Eye (tissue), 1 donor: Measurements from ENCODE around the gene PRKG1.

Experiments used
- DNase-seq: peaks from one replicate; pipeline ENCODE4 v3.0.0-alpha.2; 2015

PRKG1 gene

DNA sequence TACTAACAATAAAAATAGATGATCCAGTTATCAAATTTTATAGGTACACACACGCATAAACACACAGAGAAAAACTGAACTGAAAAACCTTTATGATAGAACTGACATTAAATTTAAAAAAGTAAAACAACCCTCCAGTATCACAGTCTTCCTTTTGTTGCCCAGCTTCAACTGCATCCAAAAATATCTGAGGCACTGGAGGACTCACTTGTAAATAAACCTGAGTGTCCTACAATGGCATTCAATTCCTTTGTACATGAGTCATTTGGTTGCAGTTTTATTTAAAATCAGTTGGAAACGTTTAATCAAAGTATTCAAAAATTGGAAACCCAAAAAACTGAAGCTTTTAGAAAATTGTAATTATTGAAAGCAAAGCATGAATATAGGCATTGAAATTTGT, 890.3 kb downstream of the PRKG1 start:
- DNase-seq, result no peak

DNA sequence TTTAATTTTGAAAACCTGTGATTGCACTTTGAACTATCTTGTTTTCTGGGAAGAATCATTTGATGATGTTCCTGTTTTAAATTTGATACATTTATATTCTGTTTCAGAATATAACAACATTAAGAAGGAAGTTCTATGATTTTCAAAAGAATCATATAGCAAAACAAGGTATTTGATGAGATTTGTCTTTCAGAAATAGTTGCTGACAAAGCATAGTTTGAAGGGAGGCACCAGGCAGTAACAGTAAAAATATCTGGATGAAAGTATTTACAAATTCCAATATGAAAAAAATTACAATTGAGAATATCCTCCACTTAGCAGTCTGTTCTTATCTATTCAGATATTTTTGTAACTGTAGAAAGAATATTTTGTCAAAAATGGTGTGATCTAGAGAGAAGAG, 891.2 kb downstream of the PRKG1 start:
- DNase-seq, result no peak

DNA sequence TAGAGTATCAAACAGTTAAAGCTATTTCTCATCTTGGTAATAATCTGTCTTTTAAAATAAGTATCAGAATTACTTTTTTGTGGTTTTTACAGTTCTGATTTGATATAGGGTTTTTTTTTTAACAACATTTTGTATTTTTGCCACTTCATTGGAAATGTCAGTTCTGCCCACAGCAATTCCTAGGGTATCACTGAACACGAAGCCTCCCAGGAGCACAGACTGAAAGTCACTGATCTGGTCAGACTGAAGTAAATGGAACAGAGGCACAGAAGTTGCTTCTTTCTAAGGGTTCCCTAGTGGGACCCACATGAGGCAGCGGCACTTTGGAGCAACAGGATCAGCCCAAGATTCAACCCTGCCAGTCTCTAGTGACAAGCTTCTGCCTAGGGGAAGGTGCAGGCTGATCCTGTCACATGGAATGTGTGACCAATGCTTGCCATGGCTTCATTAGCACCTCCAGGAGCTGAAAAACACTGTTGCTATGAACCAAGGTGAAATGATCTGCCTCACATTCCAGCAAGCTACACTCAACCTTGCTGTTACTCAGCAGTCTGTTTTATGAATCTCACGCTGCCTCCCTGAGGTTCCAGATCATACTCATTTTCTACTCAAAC, 898.6 kb downstream of the PRKG1 start:
- DNase-seq, result no peak

DNA sequence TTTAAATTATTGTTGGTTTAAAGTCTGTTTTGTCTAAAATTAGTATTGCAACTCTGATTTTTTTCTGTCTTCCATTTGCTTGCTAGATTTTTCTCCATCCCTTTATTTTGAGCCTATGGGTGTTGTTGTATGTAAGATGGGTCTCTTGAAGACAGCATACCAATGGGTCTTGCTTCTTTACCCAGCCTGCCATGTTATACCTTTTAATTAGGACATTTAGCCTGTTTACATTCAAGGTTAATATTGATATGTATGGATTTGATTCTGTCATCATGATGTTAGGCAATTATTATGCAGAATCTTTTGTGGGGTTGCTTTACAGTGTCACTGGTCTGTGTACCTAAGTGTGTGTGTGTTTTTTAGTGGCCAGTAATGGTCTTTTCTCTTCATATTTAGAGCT, 906.5 kb downstream of the PRKG1 start:
- DNase-seq, result no peak

DNA sequence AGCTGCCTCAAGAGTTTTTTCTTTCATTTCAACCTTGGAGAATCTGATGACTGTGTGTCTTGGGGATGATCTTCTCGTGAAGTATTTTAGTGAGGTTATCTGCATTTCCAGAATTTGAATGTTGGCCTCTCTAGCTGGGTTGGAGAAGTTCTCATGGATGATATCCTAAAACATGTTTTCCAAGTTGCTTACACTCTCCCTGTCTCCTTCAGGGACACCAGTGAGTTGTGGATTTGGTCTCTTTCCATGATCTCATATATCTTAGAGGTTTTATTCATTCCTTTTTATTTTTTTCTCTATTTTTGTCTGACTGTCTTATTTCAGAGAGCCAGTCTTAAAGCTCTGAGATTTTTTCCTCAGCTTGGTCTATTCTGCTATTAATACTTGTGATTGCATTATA, 907.4 kb downstream of the PRKG1 start:
- no peak for DNase-seq

DNA sequence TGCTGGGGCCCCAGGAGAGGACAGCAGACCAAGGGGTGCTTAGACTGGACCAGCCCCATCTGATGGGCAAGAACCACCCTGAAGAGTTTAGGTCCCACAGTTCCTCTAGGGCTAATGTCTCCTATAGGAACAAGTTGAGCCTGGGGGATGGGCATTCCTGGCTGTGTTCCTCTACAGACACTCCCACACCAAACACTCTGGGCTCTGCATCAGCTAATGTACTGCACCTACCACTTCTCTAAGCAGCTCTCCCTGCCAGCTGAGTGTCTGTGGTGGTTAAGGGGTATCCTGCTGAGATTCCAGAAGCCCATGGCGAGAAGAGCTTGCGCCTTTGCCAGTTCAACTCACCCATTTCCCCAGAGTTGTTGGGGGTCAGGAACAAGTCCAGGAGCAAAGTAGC, 909.2 kb downstream of the PRKG1 start:
- no peak for DNase-seq

DNA sequence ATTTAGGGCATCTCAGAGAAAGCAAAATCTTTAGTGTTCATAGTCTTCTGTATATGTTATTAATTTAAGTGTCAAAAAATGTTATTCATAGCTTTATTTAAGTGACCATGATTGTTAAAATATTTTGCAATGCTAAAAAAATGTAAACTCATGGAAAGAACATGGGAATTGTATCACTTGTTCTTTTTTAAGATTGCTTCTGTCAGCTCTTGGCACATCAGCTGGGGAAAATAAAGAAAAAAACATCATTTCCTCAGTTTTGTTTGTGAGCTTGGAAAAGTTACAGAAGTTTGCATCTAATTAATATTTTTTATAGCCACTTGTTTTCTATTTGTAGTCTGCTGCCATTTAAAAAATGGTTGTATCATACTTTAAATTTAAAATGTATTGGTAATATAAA, 911.0 kb downstream of the PRKG1 start:
- no peak for DNase-seq

DNA sequence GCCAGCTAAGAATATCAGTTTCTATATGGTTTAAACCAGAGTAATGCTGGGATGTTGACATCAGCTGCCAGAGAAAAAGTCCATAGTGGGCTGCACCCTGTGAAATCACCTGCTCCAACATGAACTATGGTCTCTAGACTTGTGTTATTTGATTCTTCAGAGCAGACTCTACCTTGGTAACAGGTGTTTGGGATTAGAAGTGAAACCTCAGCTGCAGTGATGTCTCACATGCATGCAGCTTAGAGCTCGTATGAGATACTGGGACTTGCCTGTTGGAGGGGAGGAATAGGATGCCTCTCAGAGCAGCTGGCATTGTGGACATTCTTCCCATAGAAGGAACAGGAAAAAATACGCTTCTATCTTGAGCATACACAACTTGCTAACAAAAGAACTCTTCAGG, 912.2 kb downstream of the PRKG1 start:
- DNase-seq, result peak; percentile 24

DNA sequence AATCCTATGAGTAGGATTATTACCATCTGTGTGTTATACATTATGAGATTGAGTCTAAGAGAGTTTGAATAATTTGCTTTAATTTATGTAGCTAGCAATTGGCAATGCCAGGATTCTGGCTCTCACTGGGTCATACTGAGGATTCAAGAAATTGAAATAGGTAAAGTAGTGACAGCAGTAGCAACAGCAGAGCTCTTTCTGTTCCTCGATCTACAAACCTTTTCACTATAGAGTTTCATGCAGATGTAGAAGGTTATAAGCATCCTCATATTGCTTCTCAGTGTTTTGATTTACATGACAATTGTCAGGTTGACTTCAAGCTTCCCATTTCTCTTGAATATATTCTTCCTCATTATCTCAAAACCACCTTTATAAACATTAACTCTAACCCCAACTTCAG, 919.2 kb downstream of the PRKG1 start:
- no peak for DNase-seq

DNA sequence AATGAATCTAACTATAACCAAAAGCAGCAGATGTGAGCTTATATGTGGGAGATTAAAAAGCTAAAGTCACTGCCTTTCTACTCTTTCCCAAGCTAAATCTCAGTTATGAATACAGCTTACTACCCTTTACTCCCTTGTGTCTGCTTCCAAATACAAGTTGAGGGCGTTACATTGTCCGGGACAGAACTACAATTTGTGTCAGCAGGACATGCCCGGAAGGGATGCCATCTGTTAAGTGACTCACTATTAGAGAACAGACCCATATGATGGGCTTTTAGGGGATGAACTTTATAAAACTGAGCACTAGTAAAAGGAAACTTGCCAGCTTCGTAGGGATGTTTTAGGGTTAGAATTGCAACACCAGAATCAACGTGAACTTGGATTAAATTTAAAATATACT, 924.8 kb downstream of the PRKG1 start:
- DNase-seq, result no peak

DNA sequence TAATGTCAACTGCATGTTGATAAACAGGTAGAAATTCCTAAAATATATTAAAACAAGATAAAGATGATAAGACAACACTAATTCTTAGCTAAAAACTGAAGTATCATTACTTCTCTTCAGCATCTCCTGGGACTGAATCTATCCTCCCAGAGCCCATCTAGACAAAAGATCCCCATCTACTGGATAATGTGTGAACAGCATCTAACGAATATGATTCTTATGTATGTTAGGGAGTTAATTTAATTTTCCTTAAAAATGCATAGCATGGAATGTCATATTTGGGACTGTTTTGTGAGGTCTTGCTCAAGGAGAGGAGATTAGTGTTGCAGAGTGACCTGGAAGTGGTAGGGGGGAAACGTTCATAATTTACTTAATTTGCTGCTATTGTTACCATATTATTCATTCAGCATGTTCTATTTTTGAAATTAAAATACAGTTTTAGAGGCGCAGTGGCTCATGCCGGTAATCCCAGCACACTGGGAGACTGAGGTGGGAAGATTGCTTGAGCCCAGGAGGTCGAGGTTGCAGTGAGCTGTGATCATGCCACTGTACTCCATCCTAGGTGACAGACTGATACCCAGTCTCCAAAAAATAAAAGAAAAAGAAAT, 930.2 kb downstream of the PRKG1 start:
- DNase-seq, result peak; percentile 77

DNA sequence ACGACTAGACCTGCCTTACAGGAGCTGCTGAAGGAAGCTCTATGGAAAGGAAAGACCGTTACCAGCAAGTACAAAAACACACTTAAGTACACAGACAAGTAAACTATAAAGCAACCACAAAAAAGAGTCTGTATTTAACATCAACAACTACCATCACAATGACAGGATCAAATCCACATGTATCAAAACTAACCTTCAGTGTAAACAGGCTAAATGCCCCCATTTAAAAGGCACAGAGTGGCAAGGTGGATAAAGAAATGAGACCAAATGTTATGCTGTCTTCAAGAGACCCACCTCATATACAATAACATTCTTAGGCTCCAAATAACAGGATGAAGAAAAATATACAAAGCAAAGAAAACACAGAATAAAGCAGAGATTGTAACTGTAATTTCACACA, 932.8 kb downstream of the PRKG1 start:
- DNase-seq, result no peak

DNA sequence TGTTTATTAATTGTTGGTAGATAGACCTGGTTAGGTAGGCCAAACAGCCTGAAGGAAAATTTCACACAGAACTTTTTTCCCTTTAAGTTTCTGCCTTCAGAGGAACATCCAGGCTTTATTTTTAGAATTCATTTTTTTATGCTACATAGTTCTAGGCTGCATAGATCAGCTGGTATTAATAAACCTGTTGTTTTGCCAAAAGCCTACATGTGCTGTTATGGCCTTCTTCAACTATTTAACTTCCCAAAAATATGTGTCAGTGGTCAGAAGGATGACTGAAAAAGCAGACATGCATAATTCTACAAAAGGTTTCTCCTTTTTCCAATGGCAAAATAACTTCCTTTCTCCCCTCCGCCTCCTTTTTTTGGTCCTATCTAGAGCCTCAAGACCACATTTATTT, 936.8 kb downstream of the PRKG1 start:
- DNase-seq, result no peak

DNA sequence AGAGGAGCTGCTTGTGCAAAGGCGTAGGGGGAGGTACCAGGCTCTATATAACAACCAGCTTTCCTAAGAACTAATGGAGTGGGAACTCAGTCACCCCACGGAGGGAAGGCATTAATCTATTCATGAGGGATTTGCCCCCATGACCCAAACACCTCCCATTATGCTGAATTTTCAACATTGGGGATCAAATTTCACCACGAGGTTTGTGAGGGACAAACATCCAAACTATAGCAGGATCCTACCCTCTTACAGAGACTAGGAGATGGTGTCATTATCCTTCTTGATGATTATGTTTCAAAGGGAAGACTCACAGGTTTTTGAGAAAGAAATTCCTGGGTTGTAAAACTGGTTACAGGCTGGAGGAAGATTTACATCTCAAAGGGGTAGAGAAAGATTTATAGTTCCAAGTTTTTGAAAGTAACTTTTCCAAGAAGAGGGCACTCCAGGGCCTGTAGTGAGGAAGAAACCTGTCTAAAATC, 944.8 kb downstream of the PRKG1 start:
- DNase-seq, result no peak

DNA sequence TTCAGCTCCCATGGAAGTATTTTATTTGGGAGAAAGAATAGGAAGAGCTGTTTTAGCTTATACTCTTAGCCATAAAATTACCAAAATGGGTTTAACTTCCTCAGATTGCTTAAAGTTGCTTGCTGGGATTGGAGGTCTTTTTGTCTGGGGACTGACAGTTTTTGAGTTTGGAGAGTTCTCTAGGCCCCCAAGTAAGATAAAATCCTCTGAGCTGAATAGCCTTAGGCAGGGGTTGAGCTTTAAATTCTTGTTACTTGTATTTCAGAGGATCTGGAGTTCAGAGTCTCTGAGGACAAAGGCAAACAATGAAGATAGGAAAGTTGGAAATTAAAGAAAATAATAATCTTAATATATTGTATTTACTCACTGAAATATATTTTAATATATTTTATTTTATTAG, 945.4 kb downstream of the PRKG1 start:
- no peak for DNase-seq

DNA sequence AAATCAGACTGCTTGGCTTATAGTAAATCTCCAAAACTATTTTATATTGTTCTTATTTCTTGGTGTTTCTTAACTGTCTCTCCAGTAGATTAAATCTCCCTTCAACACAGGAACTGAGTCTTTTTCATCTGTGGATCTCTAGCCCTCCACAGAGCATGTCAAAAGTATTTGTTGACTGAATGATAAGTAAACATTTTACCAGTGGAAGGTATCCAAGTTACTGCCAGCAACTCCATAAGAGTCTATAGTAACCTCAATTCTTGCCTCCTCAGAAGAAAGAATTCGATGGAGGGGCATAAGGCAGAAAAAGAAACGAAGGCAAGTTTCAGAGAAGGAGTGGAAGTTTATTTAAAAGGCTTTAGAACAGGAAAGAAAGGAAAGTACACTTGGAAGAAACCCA, 945.9 kb downstream of the PRKG1 start:
- DNase-seq, result no peak

DNA sequence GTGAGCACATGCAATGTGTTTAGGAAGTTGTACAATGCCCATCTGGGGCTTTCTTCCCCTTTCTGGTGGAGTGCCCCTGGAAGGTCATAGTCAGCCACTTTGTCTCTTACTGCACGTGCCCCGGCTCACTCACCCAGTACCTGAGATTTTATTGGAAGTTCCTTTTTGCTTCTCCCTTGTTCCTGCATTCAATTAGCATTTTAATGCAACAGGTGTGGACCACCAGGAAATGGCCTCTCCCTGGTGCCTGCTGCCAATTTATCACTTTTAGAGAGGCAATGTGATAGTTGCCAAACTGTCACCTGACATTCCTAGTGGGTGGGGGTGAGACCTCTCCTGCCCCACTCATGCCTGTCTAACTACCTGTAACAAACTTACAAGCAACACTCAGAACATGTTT, 946.4 kb downstream of the PRKG1 start:
- DNase-seq, result no peak

DNA sequence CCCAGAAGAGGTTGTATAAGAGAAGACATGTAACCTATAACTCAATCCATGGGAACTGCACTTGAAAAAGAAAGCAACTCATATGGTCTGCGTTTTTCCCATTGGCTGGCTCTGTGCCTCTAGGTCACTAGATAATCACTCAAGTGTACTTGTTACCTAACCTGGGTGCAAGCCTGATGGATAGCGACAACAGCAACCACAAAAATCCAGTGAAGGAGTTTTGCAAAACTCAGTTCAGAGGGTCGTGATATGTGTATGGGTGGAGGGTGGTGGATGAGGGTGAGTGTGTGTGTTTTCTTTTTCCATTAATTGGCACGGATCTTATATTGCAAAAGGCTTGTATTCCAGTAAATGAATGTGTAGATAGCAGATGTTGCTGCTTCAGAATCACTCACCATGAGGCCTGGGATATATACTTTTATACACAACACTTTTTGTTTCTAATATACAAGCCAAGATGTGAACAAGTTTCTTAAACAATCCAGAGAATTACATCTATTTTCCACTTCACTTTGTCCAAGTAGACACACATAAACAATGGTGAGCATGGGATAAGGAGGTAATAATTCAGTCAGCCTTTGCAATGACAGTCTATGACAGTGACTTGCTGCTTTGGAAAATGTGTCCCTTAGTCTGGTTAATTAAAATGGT, 952.9 kb downstream of the PRKG1 start:
- peak; percentile 19 for DNase-seq

DNA sequence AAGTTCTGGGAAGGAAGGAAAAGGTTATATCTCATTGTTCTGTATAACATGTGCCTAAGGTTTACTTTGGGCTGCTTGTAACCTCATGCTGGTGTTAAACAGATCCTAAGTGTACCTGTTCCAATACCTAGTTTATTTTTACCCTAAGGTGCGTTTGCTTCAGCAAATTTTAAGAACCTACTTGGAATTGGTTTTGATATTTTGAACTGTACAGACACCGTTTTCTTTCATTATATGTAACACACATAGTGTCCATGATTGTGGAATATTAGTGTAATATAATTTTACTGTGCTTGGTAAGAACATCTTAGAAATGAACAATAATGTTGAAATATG, 954.2 kb downstream of the PRKG1 start:
- DNase-seq, result no peak

DNA sequence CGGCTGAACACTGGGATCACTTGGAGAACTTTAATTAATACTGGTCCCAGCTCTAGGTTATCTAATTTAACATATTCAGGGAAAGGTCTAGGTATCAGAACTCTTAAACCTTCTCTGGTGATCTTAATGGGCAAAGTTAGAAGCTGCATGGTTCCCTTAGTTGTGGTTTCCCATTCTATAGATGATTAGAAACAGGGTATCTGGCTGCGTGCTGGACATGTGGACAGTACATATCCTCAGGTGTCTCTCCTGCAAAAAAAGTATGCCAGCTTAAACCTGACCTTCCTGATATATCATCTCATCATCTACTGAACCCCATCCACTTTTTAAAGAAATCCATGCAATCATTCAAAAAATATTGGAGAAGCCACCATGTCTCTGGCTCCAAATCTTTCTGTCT, 955.3 kb downstream of the PRKG1 start:
- DNase-seq, result no peak

DNA sequence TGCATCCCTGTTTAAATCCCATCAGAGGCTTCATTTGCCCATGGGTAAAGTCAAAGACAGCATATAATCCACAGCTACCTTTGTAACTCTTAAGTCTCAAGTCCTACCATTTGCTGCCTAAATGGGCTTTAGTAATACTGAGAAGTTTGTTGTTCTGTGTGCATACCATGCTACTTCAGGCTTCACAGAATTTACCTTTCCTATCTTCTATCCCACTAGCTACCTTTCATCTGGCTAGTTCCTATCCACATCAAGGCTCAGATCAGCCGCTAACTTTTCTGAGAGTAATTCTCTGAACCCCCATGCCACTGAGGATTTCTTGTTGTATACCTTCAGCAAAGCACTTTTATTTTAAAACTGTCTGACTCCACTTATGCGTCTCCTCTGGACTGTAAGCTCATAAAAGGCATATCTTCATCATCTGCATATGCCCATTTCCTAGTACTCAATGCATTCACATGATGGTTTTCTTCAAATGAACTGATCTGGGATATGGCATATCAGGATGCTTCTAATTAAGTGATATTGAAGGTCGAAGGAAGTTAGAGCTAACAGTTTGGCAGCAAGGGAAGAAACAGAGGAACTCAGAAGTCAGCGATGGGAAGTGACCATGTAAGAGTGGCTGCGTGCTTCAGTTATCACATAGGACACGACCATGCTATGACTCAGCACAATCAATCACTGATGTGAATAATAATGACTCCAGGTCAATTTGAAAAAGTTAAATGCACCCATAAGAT, 955.9 kb downstream of the PRKG1 start:
- no peak for DNase-seq

DNA sequence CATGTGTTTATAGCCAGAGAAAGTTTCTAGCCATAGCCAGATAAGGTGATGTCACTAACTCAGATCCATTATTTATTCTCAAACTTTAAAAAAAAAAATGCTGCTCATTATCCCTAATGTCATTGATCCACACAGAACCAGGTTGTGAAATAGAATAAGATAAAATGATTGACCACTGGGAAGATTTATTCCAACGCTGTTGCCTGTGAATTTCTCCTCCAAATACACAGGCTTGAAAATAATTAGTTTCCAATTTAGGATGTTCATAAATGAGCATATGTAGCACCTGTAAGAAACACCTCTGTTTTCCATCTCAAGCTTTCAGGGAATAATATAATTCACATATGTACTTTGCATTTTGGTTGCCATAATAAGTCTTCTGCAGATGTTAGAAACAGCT, 956.7 kb downstream of the PRKG1 start:
- no peak for DNase-seq

DNA sequence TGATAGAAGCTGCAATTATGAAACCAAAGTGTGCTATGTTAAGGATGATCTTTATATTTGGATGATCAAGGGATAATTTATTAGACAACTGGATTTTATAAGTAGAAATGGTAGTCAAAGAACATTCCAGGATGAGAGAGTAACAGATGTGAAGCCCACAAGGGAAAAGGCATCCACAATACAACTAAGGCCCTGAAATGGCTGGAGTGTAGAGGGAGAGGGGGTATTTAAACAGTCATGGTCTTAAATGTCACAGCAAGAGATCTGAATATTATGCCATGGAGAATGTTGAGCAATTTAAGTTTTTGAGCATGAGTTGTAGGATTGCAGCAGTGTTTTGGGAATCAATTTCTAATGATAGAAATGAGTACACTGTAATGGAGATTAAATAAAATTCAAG, 957.5 kb downstream of the PRKG1 start:
- no peak for DNase-seq
